DOHH2 (cell line): ENCODE results near the gene AKR1C3.

Experiments used
- EZH2phosphoT487 ChIP-seq: fragments of 200-600 bp; sonication (generic); IDR thresholded peaks from 2 replicates; pipeline ENCODE4 v1.6.1; 2017; ENCODE audit warnings: borderline replicate concordance, mild to moderate bottlenecking, antibody characterized with exemption, low read length, moderate library complexity, mixed read lengths
- TF ChIP-seq, protein P1 (sequence below): fragments of 200-600 bp; sonication (generic); IDR thresholded peaks from one replicate; pipeline ENCODE4 v1.5.1; 2014; ENCODE audit warnings: antibody characterized with exemption, mild to moderate bottlenecking, low read depth, low read length; ENCODE audit not compliant: poor library complexity, severe bottlenecking

DNA sequence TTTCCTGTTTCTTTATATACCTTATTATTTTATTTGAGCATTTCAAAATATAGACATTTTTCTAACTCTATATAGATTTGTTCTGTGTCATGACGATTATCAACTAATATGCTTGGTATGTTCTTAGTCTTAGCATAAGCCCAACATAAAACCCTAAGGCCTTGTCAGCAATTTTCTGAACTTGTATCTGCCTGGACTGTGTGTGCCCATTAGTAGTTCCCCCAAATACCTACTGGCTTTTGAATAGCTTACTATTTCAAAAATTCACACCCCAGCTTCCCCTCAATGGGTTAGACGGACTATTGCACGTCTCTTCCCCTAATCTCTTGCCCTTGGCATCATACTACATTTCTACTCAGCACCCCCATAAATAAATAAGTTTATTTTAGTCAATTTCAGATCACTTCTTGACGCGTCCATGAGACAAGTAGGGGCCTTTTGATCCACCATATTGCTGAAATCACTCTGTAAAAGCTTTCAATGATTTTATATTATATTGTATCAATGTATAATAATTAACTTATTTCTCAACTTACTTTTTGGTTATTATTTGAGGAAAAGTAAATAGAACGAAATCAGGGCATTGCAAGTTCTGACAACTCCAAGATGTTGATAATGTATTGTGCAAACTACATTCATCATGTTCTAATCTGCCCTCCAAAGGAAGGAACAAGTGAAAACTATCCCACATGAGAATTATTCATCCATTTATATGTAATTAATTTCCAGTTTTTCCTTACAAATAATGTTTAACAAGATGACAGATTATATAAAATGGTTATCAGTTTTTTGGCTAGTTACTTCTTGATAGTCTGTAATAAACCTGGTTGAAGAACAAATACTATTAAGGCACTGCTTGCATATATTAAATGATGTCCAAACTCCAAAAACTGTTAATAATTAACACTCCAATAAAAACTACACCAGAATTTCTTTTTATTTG lies 1.1 kb upstream of the AKR1C3 start:
- TF ChIP-seq, protein P1, sequence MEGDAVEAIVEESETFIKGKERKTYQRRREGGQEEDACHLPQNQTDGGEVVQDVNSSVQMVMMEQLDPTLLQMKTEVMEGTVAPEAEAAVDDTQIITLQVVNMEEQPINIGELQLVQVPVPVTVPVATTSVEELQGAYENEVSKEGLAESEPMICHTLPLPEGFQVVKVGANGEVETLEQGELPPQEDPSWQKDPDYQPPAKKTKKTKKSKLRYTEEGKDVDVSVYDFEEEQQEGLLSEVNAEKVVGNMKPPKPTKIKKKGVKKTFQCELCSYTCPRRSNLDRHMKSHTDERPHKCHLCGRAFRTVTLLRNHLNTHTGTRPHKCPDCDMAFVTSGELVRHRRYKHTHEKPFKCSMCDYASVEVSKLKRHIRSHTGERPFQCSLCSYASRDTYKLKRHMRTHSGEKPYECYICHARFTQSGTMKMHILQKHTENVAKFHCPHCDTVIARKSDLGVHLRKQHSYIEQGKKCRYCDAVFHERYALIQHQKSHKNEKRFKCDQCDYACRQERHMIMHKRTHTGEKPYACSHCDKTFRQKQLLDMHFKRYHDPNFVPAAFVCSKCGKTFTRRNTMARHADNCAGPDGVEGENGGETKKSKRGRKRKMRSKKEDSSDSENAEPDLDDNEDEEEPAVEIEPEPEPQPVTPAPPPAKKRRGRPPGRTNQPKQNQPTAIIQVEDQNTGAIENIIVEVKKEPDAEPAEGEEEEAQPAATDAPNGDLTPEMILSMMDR = no peak
- no peak for TF ChIP-seq EZH2phosphoT487
